GM21360 (cell line): ENCODE measurements around the gene FLVCR1.
"Not testable (repeated sequence)": the region's sequence is repeated elsewhere in the genome, so short reads cannot be mapped to it uniquely, and the experiment has no call there.

Experiments used
- ATAC-seq: cut with Tn5 transposase; IDR thresholded peaks from one replicate; pipeline ENCODE4 v1.9.1; 2021; ENCODE audit warnings: mild to moderate bottlenecking, moderate library complexity; ENCODE audit not compliant: unreplicated experiment

Gene FLVCR1

DNA sequence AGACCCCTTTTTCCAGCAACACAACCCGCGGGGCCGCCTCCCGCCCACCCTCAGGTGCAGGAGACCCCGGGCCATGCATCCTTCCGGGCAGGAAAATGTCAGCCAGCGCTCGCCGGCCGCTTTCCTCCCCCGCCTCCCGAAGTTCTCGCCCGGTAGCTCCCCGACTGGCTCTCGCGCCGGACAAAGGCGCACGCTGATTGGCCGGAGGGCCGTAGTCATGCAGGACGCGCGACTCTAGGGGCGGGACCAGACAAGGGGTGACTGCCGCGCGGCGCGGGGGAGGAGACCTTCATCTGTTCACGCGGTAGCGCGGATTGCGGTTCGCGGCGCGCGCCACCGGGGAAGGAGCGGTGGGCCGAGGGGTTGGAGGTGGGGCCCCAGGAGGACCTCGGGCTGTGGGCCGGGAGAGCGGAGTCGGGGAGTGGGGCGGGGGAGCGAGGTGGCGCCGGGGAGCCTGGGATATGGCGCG lies at the start of gene FLVCR1:
Gene FLVCR1, plus strand, starts transcription at position 284 of the 469 bp plus-strand sequence. Its CDS starts 178 bp downstream, at position 462.
- ATAC-seq = peak; percentile 94

DNA sequence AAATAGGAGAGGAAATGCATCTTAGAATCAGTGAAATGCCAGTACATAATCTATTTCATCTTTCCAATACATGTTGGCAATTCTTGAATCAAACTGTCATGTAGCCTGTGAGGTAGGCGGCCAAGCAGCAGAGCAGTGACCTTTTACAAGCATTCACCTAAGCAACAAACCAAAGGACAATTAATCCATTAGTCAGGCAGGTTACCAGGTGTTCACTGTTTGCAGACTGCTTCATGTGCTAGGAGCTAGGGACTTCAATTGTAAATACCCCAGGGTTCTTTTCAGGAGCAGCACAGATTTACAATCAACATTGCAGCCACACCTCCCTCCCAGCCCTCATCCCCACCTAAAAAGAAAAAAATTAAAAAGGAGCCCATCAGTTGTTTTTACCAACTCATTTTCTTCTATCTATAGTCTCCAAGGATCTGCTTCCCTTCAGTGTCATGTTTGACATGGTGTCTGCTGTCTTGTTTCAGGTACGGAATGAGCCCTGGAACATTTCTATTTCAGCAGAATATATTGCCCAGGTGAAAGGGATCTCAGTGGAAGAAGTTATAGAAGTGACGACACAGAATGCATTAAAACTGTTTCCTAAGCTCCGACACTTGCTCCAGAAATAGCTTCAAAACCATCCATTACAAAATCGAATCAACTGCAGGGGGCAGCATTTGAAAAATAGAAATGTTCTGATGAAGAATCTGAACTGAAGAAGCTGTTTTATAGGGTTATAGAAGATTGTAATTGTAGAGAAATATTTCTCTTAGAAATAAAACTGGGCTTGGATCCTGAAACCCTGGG lies 43.3 kb upstream of the FLVCR1 start:
- no peak for ATAC-seq

DNA sequence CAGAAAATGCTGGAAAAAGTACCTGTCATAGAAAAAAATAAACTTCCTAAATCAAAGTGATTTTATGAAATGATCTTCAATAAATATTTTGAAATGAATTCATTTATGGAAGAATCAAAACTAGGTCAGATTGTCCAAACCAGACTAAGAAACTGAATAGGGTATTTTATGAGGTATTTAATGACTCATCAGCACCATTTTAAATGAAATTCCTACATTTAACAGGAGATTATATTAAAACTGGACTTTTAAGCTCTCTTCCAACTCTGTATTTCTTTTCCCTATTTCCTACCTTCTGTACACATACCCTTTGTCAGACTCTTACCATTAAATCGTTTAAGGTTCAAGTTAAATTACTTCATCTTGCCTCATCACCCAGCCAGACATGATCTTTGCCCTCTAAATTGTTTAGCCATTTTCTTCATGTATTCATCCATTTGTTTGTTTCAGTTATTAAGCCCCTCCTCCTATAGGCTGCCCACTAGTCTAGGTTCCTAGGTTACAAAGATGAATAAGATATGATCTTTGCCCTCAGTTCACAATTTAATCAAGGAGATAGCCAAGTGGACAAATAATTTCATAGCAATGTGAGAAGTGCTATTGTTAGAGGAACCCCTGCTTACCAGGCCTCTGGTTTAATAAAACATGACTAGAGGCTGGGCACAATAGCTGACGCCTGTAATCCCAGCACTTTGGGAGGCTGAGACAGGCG lies 41.4 kb upstream of the FLVCR1 start:
- ATAC-seq = no peak

DNA sequence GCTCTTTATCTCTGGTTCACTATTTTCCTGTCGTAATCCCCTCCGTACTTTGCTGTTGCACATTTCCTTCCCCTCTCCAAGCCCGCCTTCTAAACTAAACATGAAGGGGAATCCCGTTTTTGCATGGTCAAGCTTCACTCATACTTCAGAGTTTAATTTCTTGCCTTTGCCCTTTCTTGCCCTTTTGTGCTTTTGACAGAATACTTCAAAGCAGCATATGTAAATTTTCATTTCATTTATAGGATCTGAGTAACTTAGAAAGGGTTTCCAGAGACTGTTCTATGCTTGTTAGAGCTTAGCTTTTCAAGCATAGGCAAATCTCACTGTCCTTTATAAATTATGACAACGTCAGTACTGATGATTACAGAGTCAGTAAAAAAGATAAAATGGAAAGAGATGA lies 38.3 kb upstream of the FLVCR1 start:
- peak; percentile 79 for ATAC-seq

DNA sequence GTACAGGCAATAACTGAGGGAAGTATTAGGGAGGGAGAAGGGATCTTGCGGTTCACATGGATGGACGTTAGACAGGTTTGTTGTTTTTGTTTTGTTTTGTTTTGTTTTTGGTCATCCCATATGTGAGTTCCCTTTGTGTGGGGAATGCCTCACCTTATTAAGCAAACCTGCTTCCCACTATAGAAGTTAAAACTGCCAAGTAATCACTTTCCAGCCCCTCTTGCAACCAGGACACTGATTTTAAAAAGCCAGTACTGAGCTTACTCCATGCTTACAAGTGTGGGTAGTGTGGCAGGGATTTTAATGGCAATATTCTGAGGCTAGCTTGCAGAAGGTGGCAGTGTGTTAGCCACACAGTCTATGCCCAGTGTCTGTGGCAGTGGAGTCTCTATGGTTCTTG lies 37.1 kb upstream of the FLVCR1 start:
- no peak for ATAC-seq

DNA sequence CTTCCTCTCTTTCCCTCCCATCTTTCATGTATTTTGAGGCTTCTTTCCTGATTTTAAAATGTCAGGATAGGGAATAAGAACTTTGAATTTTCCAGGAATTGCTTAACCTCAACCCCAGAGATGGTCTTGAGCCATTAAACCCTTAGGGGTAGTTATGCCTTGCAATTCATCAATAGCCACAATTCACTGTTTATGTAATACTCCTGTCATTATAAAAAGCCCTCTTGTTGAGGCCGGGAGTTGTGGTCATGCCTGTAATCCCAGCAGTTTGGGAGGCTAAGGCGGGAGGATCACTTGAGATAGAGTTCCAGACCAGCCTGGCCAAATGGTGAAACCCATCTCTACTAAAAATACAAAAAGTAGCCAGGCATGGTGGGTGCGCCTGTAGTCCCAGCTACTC lies 35.1 kb upstream of the FLVCR1 start:
- no peak for ATAC-seq

DNA sequence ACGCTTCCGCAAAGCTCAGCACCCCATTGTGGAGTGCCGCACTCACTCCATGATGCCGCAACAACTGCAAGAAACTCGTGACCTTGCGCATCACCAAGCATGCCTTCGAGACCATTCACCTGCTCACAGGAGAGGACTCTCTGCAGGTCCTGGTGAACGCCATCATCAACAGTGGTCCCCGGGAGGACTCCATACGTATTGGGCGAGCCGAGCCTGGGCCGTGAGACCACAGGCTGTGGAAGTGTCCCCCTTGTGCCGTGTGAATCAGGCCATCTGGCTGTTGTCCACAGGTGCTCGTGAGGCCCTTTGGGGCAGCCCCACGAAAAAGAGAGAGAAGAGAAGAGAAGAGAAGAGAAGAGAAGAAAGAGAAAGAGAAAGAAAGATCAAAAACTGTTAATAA lies 33.9 kb upstream of the FLVCR1 start:
- ATAC-seq = no peak

DNA sequence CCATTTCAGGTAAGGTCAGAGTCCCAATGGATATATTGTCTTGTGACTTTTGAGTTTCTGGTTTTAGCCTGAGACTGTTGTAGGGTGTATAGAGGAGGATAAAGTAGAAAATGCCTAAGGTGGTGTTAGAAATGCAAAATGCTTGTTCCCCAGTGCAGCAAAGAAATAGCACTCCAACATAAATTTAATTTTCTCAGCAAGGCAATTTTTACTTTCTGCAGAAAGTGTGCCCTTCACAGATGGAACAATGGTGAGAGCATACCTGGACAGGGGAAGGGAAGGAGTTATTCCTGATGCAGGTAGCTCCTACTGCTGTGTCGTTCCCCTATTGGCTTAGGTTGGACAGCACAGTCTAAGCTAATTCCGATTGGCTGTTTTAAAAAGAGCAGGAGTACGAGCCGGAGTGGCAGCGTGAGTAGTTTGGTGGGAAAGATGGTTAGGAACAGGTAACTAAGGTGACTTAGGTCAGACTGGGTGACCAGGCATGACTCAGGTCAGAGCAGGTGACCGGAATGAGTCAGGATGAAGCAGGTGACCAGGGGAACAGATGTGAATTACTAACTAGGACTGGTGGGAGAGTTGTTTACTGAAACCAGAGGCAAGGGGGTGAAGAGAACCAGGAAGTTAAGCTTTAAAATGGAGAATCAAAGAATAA lies 32.1 kb upstream of the FLVCR1 start:
- no peak for ATAC-seq

DNA sequence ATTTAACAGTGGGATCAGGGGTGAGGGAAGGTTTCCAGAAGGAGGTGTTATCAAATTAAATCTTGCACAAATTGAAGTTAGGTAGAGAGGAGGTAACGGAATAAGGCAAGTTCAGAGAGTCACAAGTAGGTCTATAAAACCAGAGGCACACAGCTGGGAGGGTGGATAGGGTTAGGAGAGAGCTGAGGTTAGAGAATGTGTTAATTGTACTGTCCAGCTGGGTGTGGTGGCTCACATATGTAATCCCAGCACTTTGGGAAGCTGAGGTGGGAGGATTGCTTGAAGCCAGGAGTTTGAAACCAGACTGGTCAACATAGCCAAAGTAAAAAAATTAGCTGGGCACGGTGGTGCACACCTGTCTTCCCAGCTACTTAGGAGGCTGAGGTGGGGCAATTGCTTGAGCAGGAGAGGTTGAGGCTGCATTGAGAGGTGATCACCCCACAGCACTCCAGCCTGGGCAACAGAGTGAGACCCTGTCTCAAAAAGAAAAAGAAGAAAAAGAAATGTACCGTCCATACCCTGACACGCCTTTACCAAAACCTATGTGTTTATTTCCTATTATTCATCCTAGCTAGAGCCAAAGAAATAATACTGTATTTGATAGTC lies 30.8 kb upstream of the FLVCR1 start:
- ATAC-seq = no peak

DNA sequence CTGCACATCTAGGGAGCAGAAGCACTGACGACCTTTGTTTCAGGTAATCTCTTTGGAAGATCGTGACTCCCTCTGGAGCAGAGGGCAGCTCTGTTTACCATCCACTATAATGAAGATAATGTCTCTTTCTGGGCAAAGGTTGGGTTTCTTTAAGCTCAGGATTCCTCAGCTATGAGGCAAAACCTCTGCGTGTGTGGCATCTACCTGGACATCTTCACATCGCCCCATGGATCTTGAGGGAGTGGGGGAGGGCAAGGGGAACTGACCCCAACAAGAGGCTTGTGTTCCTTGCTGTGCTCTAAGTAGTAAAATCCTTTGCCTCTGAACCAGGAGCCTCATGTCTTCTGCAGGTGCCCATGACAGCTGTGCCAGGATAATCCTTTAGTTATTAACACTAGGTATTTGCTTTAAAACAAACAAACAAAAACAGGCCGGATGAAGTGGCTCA lies 30.2 kb upstream of the FLVCR1 start:
- no peak for ATAC-seq

DNA sequence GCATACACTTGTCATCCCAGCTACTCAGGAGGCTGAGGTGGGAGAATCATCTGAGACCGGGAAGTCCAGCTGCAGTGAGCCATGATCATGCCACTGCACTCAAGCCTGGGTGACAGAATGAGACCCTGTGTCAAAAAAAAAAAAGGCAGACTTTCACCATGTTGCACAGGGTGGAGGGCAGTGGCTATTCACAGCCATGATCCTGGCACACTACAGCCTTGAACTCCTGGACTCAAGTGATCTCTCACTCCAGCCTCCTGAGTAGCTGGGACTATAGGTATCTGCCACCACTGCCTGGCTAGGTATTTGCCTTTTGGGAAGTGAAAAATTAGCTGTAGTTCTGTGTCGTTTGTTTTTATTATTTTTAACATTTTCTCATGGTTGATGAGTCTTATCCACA lies 29.7 kb upstream of the FLVCR1 start:
- no peak for ATAC-seq

DNA sequence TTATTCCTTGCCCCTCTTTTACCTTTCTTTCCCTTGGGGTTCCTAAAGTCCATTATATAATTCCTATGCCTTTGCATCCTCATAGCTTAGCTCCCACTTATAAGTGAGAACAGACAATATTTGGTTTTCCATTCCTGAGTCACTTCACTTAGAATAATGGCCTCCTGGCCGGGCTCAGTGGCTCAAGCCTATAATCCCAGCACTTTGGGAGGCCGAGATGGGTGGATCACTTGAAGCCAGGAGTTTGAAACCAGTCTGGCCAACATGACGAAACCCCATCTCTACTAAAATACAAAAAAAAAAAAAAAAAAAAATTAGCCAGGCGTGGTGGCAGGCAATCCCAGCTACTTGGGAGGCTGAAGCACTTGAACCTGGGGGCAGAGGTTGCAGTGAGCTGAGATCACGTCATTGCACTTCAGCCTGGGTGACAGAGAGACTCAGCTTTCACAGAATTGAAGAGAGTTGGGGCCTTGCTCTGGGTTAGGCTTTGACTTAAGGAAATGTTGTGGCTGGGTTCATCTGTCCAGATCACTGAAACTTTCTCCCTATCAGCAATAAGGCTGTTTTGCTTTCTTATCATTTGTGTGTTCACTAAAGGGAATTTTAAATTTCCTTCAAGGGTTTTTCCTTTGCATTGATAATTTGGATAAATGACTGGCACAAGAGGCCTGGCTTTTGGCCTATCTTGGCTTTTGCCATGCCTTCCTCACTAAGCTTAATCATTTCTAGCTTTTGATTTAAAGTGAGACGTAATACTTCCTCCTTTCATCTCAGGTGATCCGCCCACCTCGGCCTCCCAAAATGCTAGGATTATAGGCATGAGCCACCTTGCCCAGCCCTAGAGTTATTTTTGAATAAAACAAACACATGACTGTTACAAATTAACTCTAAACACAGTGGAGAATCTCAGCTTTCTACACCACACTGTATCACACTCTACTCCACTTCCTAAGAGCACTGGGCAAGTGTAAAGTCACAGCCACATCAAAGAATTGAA lies 24.6 kb upstream of the FLVCR1 start:
- peak; percentile 67 for ATAC-seq

DNA sequence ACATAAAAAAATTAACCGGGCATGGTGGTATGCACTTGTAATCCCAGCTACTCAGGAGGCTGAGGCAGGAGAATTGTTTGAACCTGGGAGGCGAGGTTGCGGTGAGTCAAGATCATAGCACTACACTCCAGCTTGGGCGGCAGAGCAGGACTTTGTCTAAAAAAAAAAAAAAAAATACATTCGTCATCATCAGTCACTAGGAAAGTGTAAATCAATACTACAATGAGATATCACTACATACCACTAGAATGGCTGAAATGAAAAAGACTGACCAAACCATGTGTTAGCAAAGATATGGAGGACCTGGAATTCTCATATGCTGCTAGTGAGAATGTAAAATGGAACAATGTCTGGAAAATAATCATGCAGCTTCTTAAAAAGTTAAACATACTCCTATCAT lies 19.9 kb upstream of the FLVCR1 start:
- no peak for ATAC-seq

DNA sequence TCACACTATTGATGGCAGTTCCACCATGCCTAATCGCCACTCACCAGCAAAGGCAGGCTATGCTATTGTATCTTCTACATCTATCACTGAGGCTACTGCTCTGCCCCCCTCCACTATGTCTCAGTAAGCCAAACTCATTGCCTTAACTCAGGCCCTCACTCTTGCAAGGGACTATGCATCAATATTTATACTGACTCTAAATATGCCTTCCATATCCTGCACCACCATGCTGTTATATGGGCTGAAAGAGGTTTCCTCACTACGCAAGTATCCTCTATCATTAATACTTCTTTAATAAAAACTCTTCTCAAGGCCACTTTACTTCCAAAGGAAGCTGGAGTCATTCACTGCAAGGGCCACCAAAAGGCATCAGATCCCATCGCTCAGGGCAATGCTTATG lies 13.6 kb upstream of the FLVCR1 start:
- ATAC-seq = not testable (repeated sequence)

DNA sequence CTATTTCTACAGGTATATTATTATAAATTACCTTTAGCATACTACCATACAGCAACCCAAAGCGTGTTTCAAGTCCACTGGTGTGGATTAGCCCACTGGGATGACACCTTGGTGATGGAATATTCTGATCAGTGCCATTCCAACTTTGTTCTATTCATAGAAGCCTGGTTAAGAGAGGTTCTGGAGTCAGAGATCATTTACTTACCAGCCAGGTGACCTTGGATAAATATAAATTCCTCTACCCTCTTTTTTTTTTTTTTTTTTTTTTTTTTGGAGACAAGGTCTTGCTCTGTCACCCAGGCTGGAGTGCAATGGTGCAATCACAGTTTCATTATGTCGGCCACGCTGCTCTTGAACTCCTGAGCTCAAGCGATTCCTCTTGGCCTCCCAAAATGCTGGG lies 10.5 kb upstream of the FLVCR1 start, which contains the start of gene SPATA45:
Gene SPATA45, minus strand, starts transcription at position 101 of the 400 bp plus-strand sequence. CDS start 11,500 bp downstream, outside the sequence.
- ATAC-seq = no peak

DNA sequence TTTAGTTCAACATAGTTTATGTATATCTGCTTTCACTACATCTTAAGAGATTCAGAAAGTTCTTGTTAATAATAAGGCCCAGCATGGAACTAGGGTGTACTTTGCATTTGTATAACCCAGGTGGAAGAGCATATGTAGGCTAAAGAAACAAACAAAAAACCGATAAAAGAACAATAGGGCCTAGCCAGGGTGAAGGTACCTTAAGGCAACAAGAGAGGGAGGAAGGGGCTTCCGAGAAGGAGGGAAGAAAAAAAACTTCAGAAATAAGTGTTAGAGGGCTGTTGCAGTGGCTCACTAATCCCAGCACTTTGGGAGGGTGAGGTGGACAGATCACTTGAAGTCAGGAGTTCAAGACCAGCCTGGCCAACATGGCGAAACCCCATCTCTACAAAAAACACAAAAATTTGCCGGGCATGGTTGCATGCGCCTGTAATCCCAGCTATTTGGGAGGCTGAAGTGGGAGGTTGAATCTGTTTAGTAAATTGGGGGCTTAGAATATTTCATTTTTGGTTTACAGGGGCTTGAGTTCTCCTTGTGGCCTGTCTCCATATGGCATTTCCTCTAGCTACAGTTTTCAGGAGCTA lies 5.9 kb upstream of the FLVCR1 start:
- no peak for ATAC-seq

DNA sequence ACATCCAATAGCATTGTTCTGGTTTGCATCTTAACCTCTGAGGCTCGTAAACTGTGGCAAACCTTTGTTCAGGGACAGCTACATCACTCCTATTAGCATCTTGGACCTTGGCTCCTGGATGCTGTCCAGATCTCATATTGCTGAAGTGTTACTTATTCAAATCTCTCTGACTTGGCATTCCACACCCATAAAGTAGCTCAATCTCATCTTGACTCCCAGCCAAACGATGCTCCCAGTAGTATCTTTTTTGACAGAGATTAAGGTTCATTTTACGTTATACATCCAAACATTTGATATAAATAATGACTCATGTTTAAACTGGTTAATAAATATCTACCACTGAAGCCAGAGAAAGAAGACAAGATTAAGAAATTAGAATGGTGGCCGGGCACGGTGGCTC lies 4.4 kb upstream of the FLVCR1 start:
- no peak for ATAC-seq

DNA sequence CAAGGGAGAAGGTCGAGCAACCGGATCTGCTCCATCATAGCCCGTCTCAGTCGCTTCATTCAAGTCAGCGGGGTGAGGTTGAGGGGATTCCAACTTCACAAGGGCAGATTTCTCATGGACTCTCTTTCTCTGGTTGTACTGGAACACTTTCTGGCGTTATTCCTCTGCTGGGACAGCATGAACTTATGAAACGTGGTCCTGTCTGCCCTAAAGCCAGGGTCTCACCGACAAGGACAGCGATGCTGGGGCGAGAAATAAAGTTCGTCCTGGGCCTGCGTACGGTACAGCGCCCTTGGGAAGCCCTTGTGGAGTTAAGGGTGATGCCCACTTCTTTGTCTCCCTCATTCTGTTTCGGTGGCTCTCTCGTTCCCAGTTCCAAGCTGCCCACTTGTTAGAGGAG lies 1.3 kb upstream of the FLVCR1 start:
- no peak for ATAC-seq

DNA sequence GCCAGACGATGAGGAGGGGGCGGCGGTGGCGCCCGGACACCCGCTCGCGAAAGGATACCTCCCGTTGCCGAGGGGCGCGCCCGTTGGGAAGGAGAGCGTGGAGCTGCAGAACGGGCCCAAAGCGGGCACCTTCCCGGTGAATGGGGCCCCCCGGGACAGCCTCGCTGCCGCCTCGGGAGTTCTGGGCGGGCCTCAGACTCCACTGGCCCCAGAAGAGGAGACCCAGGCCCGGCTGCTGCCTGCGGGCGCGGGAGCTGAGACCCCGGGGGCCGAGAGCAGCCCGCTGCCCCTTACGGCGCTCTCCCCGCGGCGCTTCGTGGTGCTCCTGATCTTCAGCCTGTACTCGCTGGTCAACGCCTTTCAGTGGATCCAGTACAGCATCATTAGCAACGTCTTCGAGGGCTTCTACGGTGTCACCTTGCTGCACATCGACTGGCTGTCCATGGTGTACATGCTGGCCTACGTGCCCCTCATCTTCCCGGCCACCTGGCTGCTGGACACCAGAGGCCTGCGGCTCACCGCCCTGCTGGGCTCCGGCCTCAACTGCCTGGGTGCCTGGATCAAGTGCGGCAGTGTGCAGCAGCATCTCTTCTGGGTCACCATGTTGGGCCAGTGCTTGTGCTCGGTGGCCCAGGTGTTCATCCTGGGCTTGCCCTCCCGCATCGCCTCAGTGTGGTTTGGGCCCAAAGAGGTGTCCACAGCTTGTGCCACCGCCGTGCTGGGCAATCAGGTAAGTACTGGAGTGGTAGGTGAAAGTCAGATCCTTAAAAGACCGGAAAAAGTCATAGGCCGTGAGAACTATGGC lies 588 bp downstream of the FLVCR1 start:
- ATAC-seq = peak; percentile 14
